Natural killer cell (primary cell): ENCODE measurements around the gene TNNC2. TPM values are rescaled to one million over a fixed set of nuclear protein-coding genes. Genes with fewer than 3 reads are reported as not detected.

Source experiments
- ATAC-seq, 3 donors: fragments of 150-1000 bp in 2 of 3; fragments of 200-7000 bp in 1 of 3; cut with Tn5 transposase; 1 replicate in 1 of 3; 2 replicates in 2 of 3; pipeline ENCODE4 v1.10.0; 2021; ENCODE audit warnings: mild to moderate bottlenecking in 2 of 3, moderate library complexity in 2 of 3
- DNase-seq, 2 donors: peaks; one replicate each; pipeline versions ENCODE4 v3.0.0 to v3.0.0-alpha.2; 2013 to 2021; ENCODE audit warnings: mixed read lengths in 1 of 2
- H3K27ac ChIP-seq: one replicate; pipeline ENCODE4 v1.5.1; 2013; ENCODE audit warnings: mild to moderate bottlenecking, low read length
- H3K27me3 ChIP-seq: one replicate; pipeline ENCODE4 v1.6.1; 2013; ENCODE audit warnings: low read length; ENCODE audit not compliant: control insufficient read depth, insufficient read depth
- H3K36me3 ChIP-seq: one replicate; pipeline ENCODE4 v1.6.1; 2013; ENCODE audit warnings: low read length; ENCODE audit not compliant: control insufficient read depth, insufficient read depth
- H3K4me1 ChIP-seq: one replicate; pipeline ENCODE4 v1.6.1; 2013; ENCODE audit warnings: low read length; ENCODE audit not compliant: control insufficient read depth, insufficient read depth
- H3K4me3 ChIP-seq: one replicate; pipeline ENCODE4 v1.5.1; 2013; ENCODE audit warnings: low read length
- H3K9me3 ChIP-seq: one replicate; pipeline ENCODE4 v1.6.1; 2013; ENCODE audit warnings: low read length; ENCODE audit not compliant: control insufficient read depth, insufficient read depth
- H3K27ac Mint-ChIP-seq, 2 donors: one replicate each; pipeline ENCODE4 v1.8.0; 2022; ENCODE audit warnings: mild to moderate bottlenecking in 2 of 2, mixed read lengths in 2 of 2, moderate library complexity in 1 of 2
- H3K27me3 Mint-ChIP-seq, 2 donors: one replicate each; pipeline ENCODE4 v1.8.0; 2022; ENCODE audit warnings: low read depth in 2 of 2, mixed read lengths in 2 of 2
- H3K36me3 Mint-ChIP-seq: one replicate; pipeline ENCODE4 v1.8.0; 2022; ENCODE audit warnings: mixed read lengths
- H3K4me1 Mint-ChIP-seq, 2 donors: one replicate each; pipeline ENCODE4 v1.8.0; 2022; ENCODE audit warnings: mixed read lengths in 2 of 2
- H3K4me3 Mint-ChIP-seq: one replicate; pipeline ENCODE4 v1.8.0; 2022; ENCODE audit warnings: mild to moderate bottlenecking, moderate library complexity, mixed read lengths
- H3K9me3 Mint-ChIP-seq, 2 donors: one replicate each; pipeline ENCODE4 v1.8.0; 2022; ENCODE audit warnings: mixed read lengths in 2 of 2
- WGBS: methylation state at CpG from one replicate; pipeline ENCODE4 v1.1.7; 2013; ENCODE audit warnings: missing lambda C conversion rate; ENCODE audit not compliant: insufficient coverage; 5-methylcytosine and 5-hydroxymethylcytosine counted together
- intact Hi-C: fragments of 100-400 bp; cut with micrococcal nuclease; formaldehyde crosslinking; loops from one replicate; pipeline ENCODE4 v1.14.2; 2022
- total RNA-seq, 4 donors: library from RNA; stranded (reverse); fragments of 120-200 nt in 1 of 4; gene quantifications; one replicate each; pipeline versions ENCODE4 v1.2.3 to v1.2.4, GENCODE V29; 2013 to 2022
- TF ChIP-seq, protein P1 (sequence below): fragments of 200-600 bp; IDR thresholded peaks from one replicate; pipeline ENCODE4 v1.8.0; 2022; ENCODE audit warnings: antibody characterized with exemption

TNNC2 gene
- total RNA-seq, 3 donors from 2014 or later (not counting 1 experiment from before 2014, with no cell fraction given), result 0.93 to 1.5 TPM; not detected in 1

DNA sequence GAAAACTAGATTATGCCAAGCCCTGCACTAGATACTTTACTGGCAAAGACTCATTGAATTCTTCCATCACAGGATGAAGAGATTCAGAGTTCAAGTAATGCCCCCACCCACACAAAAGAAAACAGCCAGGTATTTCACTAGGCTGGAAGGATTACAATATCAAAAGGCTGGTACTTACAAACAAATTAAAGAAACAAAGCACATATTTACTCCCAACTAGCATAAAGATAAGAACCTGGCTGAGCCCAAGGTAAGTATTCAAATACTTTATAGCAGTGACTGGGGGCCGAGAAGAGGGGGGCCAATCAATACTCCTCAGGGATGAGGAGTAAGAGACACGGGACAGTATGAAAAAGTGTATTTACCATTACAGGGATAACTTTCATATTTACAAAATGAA lies 26.4 kb upstream of the TNNC2 start:
- no peaks in the 10 kb centered on the region for H3K27me3 Mint-ChIP-seq
- H3K9me3 ChIP-seq, result no peaks in the 10 kb centered on the region
- ATAC-seq (no peak), DNase-seq (no peak)
- H3K27me3 ChIP-seq, result no peaks in the 10 kb centered on the region
- no peak overlapping the region for H3K4me3 Mint-ChIP-seq
- peaks cover 28% of the 10 kb centered on the region for H3K36me3 ChIP-seq
- intact Hi-C loops, result no loop called here
- H3K4me1 Mint-ChIP-seq, result peaks cover 23 to 44% of the 10 kb centered on the region in 2 donors
- H3K9me3 Mint-ChIP-seq, result no peaks in the 10 kb centered on the region
- no peaks in the 10 kb centered on the region for H3K36me3 Mint-ChIP-seq
- WGBS, result no CpG with 5 or more reads among the region's 2 CpGs
- no peak overlapping the region for H3K27ac ChIP-seq
- H3K4me1 ChIP-seq, result peaks cover 33% of the 10 kb centered on the region
- no peak overlapping the region for H3K27ac Mint-ChIP-seq
- no peak overlapping the region for H3K4me3 ChIP-seq
- TF ChIP-seq, protein P1, sequence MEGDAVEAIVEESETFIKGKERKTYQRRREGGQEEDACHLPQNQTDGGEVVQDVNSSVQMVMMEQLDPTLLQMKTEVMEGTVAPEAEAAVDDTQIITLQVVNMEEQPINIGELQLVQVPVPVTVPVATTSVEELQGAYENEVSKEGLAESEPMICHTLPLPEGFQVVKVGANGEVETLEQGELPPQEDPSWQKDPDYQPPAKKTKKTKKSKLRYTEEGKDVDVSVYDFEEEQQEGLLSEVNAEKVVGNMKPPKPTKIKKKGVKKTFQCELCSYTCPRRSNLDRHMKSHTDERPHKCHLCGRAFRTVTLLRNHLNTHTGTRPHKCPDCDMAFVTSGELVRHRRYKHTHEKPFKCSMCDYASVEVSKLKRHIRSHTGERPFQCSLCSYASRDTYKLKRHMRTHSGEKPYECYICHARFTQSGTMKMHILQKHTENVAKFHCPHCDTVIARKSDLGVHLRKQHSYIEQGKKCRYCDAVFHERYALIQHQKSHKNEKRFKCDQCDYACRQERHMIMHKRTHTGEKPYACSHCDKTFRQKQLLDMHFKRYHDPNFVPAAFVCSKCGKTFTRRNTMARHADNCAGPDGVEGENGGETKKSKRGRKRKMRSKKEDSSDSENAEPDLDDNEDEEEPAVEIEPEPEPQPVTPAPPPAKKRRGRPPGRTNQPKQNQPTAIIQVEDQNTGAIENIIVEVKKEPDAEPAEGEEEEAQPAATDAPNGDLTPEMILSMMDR, result no peak

DNA sequence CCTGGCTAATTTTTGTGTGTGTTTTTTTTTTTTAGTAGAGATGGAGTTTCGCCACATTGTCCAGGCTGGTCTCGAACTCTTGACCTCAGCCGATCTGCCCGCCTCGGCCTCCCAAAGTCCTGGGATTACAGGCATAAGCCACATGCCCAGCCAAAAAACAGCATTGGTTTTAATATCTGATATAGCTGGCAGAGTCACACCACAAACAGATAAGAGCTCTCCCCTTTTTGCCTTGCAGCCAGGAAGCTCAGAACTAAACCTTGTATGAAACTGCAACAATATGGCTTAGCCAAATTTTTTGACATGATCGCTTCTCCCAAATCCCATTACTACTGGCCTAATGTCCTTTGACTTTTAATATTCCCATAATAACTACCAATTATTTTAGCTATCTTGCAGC lies 25.2 kb upstream of the TNNC2 start:
- Histone ChIP-seq H3K9me3 (no peaks in the 10 kb centered on the region), H3K4me3 (no peak overlapping the region), H3K27me3 (no peaks in the 10 kb centered on the region), H3K27ac (no peak overlapping the region), H3K36me3 (peaks cover 35% of the 10 kb centered on the region), H3K4me1 (peaks cover 22% of the 10 kb centered on the region)
- ATAC-seq (no peak), DNase-seq (no peak)
- no peaks in the 10 kb centered on the region for H3K36me3 Mint-ChIP-seq
- H3K27ac Mint-ChIP-seq, result no peak overlapping the region
- TF ChIP-seq, protein P1, result no peak
- no peak overlapping the region for H3K4me3 Mint-ChIP-seq
- WGBS, result 94% methylated on average over 6 of the region's 6 CpGs
- H3K27me3 Mint-ChIP-seq, result no peaks in the 10 kb centered on the region
- H3K9me3 Mint-ChIP-seq, result no peaks in the 10 kb centered on the region
- intact Hi-C loops, result no loop called here
- H3K4me1 Mint-ChIP-seq, result peaks cover 18 to 34% of the 10 kb centered on the region in 2 donors

DNA sequence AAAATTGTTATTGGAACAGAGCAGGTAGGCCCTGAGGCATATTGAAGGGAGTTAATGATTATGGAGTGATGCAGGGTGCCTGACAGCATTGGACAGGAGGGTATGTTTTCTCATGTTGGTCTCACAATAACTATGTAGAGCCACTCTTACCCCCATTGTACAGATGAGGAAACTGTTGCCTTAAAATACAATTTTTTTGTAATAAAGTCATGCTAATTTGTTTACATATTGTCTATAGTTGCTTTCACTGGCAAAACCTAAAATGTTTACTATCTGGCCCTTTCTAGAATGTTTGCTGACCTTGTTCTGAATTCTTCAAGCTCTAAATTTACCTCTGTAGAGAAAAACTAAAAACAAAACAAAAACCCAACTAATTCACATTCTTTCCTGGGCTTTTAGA lies 24.4 kb upstream of the TNNC2 start:
- H3K9me3 ChIP-seq, result no peaks in the 10 kb centered on the region
- no peaks in the 10 kb centered on the region for H3K27me3 Mint-ChIP-seq
- no peak overlapping the region for H3K27ac Mint-ChIP-seq
- H3K9me3 Mint-ChIP-seq, result no peaks in the 10 kb centered on the region
- H3K36me3 Mint-ChIP-seq, result no peaks in the 10 kb centered on the region
- H3K27ac ChIP-seq, result no peak overlapping the region
- peaks cover 17% of the 10 kb centered on the region for H3K4me1 ChIP-seq
- no peak for DNase-seq
- H3K4me3 ChIP-seq, result no peak overlapping the region
- peaks cover 37% of the 10 kb centered on the region for H3K36me3 ChIP-seq
- TF ChIP-seq, protein P1, result no peak
- H3K27me3 ChIP-seq, result no peaks in the 10 kb centered on the region
- no peak for ATAC-seq
- peaks cover 14 to 27% of the 10 kb centered on the region in 2 donors for H3K4me1 Mint-ChIP-seq
- intact Hi-C loops, result no loop called here
- no peak overlapping the region for H3K4me3 Mint-ChIP-seq

DNA sequence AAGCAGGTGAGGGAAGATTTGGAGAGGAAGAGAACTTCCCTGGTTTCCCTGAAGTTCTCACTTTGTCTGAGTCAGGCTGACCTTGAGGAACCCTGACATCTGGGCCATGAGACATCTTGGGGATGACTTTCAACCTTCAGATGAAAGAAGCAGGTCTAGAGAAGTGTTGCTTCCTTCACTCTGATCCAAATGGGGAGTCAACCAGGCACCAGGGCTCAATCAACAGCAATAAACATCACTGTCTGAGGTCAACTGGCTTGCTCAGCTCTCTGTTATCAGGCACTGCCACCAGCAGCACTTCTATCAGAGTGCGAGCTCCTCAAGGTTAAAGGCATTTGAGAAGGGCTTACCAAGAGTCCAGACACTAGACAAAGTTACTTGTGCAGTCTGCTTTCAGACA lies 23.8 kb upstream of the TNNC2 start:
- ATAC-seq (no peak), DNase-seq (no peak)
- TF ChIP-seq, protein P1, result no peak
- Mint-ChIP-seq H3K36me3 (no peaks in the 10 kb centered on the region), H3K4me3 (no peak overlapping the region), H3K27me3 (no peaks in the 10 kb centered on the region), H3K4me1 (peaks cover 11 to 21% of the 10 kb centered on the region in 2 donors), H3K27ac (no peak overlapping the region), H3K9me3 (no peaks in the 10 kb centered on the region)
- intact Hi-C loops, result no loop called here
- peaks cover 11% of the 10 kb centered on the region for H3K4me1 ChIP-seq
- no peaks in the 10 kb centered on the region for H3K9me3 ChIP-seq
- H3K36me3 ChIP-seq, result peaks cover 42% of the 10 kb centered on the region
- no peak overlapping the region for H3K27ac ChIP-seq
- no peaks in the 10 kb centered on the region for H3K27me3 ChIP-seq
- WGBS, result 67% methylated on average over 1 of the region's 1 CpG
- H3K4me3 ChIP-seq, result no peak overlapping the region
